ENCODE results near the gene PALLD.
"Not testable (repeated sequence)": the region's sequence is repeated elsewhere in the genome, so short reads cannot be mapped to it uniquely, and the experiment has no call there.

The PALLD gene

DNA sequence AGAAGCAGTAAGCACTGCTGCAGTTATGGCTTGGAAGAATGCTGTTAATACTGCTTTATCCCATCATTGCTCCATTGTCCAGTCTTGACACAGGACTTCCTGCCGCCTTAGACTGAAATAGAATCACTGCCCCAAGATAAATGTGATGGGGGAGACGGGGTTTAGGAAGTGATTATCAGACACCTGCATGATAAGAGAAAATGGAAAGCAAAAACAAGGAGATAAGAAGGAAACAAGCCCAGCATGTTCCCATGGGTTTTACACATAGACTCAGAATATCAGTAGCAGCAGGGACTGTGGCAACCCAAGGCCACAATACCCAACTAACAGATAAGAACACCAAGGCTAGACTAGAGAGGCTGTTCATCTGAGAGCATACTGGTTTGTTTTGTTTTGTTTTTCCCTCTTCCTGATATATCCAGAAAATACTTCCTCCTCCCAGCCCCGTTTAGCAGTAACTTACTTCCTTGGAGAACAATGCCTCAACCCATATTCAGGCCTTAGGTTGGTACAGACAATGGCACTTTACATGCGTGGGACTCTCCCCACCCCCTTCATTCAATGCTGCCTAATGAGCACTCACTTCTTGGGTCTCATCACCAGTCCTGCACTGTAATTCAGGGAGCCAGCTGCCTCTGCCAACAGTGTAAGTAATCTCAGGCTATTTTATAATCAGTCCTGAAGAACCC, 280.6 kb downstream of the PALLD start:
- DNase-seq = no peak

DNA sequence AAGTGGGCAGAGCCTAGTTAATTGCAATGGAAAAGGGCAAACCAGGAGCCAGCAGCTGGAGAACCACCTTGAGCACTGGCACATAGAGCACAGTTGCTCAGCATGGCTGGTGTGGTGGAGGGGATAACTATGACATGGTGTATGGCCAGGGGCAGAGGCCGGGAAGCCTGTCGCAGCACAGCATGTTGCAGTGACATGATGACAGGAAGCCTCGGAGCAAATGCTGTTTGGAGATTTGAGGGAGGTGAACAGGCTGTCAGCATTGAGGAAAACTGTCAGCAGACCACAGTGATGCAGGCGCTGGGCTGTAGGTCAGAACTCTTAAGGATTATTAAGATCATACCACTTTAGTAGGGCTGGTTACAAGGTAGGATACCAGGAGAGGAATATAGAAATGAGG, 284.5 kb downstream of the PALLD start:
- no peak for DNase-seq

DNA sequence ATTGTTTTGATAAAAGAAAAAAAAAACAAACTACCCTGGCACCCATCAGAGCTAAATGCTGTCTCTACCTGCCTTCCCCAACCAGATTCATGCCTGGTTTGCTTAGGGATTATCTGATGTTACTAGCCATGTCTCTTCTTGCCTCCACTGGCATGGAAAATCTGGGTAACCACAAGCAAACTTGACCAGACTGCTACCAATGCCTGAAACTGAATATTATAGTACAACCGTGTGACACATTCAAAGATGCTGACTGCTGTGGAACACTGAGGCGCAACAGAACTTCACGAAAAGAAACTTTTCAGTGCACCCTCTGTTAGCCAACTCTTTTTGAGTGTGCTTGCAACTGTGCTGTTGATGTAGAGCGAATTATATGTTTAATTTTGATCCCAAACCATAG, 285.1 kb downstream of the PALLD start:
- no peak for DNase-seq

DNA sequence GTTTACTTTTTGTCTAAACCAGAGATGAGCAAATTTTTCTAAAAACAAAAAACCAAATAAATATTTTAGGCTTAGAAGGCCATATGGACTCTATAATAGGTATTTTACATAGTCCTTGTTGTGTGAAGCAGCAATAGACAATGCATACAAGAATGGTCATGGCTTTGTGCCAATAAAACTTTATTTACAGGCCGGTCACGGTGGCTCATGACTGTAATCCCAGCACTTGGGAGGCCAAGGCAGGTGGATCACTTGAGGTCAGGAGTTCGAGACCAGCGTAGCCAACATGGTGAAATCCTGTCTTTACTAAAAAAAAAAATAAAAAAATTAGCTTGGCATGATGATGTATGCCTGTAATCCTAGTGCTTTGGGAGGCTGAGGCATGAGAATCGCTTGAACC, 285.6 kb downstream of the PALLD start:
- DNase-seq = no peak

DNA sequence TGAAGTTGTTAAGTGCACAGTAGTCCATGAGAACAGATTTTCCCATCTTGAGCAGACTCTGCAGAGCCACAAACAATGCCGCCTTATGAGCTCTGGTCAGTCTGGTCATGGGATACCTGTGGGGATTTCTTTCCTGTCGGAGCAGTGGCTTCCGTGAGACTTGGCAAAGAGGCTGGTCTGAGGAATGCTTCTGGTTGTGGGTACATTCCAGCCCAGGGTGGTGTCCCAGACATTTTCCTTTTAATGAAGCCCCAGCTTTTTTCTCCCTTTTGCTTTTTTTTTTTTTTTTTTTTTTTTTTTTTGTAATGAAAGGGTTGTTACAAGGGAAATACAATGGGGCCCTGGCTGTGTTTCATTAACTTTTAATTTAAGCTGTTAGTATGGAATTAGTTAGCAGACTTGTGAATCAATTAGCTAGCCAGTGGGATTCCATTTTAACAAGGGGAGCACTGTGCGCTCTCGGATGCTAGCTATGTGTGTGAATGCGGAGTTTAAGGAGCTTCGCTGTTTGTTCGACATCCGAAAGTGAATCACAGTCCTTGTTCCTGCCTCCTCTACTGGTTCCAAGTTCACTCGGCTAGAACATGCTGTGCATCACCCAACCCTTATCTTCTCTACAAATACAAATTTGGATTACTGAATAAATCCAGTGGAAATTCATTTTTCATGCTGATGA, 288.1 kb downstream of the PALLD start:
- no peak for DNase-seq

DNA sequence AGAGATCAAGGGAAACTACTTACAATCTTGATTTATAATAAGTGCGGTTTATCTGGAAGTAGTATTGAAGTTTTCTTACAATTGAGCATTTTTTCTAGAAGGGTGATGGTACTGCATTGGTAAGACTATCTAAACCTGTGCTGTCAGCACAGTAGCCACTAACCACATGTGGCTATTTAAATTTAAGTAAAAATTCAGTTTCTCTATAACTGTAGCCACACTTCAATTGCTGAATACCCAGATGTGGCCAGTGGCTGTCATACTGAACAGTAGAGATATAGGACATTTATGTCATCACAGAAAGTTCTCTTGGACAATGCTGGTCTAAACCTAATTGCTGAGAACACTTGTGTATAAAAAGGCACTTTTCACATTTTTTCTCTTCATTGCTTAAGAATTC, 290.5 kb downstream of the PALLD start:
- no peak for DNase-seq

DNA sequence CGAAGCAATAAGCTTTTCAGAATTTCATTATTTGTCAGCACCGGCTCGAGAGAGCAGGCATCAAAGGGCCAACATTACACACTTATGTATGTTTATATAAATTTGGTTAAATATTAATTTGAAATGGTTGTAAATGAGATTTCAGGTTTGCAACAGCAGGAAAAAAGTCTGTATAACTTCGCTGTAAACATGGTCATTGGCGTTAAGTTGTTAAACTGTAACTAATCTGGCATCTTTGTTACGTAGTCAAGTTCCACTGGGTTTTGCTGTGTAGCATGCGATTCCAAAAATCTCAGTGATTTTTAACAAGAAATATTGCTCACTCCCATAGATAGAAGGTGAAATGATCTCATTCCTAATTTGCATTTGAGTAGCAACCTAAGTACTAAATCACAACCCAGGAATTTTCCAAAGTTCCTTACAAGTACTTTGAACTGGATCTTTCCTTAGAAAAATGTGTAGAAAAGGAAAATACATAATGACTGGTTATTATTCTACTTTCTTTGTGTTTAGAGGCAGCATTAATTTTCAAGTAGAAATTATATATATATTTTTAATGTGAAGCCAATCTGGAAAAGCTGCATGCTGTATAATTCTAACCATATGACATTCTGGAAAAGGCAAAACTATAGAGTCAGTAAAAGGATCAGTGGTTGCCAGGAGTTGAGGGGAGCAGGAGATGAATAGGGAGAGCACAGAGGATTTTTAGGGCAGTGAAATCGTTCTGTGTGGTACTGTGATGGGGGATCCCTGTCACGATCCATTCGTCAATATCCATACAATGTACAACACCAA, 291.1 kb downstream of the PALLD start:
- DNase-seq = no peak

DNA sequence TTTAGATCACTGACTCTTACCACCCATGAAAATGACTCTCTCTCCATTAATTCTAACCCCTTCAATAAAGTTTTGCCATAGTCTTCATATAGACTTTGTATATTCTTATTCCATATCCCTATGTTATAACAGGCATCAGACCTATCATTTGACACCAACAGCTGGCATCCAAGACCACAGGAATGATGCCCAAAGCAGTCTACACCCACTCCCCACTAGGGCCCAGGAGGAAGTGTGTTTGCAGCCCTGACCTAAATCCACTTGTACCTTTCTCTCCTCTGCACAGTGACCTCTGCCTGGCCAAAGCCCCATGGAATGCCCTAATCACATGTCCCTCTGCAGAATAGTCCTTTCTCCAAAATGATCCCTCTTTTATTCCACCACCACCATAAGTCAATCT, 294.0 kb downstream of the PALLD start:
- DNase-seq = no peak

DNA sequence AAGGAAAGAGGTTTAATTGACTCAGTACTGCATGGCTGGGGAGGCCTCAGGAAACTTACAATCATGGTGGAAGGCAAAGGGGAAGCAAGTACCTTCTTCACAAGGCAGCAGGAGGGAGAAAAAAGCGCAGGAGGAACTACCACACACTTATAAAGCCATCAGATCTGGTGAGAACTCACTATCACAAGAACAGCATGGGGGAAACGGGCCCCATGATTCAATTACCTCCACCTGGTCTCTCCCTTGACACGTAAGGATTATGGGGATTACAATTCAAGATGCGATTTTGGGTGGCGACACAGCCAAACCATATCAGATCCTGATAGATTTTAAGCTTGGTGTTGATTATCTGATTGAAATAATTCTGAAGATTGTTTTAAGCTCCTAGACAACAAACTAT, 294.5 kb downstream of the PALLD start:
- DNase-seq = no peak

DNA sequence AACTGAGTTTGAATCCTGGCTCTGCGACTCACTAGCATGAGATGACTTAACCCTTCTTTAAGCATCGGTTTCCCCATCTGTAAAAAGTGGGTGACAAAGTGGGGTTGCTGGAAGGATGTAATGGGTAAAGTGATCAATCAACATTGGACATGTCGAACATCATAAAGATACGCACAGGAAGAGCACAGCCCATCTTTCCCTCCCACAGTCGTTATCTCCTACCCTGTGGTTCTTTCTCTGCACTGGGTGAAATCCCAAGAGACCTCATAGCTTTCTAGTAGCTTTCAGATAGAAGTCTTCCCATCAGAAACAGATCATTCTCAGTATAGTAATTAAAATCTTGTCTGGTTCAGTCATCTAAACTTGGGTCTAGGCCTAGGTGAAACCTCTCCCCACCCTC, 296.7 kb downstream of the PALLD start:
- DNase-seq = no peak

DNA sequence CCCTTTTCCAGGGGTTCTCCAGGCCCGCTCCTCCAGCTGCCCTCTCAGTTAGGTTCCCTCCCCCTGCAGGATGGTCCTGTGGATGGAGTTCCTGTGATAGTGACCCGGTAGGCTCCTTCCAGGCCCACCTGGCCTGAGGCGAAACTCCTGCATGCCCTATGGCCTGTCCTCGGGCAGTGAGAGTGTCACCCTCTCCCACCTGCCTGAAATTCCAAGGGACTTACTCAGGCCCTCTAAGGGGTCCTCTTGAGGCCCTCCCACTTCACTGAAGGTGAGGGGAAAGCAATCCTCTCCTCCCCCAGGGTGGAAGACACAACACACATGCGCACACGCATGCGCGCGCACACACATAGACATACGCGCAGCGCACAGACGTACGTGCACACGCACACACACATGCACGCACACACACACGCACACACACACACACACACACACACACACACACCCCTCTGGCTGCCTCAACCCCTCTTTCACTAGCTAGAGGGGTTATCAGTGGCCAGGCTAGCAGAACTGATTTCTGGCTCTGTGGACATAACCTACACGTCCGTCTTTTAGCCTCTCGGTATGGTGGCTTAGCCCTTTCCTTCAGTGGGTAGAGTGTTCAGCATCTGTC, 297.3 kb downstream of the PALLD start:
- no peak for DNase-seq

DNA sequence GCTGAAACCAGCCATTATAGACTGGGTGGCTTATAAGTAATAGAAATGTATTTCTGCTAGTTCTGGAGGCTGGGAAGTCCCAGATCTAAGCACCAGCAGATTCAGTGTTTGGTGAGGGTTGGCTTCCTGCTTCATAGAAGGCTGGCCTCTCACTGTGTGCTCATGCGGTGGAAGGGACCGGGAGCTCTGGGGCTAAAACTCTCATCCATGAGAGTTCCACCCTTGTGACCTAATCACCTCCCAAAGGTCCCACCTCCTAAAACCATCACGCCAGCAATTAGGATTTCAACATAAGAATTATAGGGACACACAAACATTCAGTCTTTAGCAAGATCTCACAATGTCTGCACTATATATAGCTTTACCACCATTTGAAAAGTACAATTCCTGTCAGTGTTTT, 298.0 kb downstream of the PALLD start:
- DNase-seq = no peak

DNA sequence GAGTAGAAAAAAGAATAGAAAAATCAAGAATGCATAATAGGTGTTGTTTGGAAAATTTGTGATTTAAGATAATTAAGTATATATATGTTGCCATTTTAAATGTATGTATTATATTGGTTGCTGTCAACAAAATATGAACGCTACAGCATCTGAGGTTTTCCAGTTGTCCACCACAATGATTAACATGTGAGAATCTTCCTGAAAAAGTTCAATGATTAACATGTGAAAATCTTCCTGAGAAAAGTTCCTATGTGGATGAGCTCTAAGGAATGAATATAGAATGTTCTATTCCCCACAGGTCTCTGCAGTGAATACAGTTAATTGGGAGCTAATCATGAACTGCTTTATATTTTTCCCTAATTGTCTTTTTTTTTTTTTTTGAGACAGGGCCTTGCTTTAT, 298.5 kb downstream of the PALLD start:
- DNase-seq = no peak

DNA sequence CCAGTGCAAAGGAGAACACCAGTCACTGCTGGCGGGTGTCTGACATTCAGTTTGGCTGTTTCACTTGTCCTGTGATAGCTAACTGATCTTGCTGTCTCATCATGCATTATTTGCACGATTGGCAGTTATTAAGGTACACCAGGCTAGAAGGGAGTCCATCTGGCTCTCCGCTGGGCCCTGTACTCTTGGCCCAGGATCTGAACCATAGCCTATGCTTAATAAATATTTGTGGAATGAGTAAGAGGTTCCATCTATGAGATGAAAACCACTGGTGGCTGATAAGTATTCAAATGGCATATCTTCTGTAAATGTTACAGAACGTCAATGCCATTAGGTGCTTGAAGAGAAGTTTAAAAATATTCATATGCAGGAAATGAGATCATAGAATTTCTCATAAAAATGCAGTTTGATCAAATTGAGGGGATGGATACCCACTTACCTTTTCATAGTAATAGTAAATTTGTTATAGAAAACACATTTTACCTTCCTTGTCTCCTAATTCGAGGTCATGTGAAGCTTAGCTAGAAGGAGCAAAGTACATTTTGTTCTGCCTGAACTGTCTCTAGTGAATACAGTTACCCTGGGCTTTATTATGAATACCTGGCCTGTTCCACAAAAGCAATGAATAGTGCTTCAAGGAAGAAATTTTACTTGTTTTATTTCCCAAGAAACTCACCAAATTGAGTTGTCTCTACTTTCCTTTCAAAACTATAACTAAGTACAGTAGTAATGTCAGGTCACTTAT, 299.7 kb downstream of the PALLD start:
- DNase-seq = no peak

DNA sequence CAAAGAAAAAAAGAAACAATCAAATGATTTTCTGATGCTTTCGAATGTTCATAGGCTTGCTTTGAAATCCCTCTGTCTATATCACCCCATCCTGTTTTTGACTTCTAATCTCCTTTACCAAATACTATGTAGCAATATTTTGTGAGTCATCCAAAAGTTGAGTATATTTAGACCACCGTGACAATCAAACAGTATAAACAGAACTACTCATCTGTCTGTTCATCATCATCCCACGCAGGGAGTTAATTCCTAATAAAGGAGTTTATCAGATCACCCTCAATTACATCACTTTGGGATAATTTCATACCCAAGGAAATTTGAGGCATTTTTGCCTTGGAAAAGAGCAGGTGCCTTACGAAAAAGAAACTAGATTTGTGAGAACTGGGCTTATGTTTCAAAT, 300.3 kb downstream of the PALLD start:
- no peak for DNase-seq

DNA sequence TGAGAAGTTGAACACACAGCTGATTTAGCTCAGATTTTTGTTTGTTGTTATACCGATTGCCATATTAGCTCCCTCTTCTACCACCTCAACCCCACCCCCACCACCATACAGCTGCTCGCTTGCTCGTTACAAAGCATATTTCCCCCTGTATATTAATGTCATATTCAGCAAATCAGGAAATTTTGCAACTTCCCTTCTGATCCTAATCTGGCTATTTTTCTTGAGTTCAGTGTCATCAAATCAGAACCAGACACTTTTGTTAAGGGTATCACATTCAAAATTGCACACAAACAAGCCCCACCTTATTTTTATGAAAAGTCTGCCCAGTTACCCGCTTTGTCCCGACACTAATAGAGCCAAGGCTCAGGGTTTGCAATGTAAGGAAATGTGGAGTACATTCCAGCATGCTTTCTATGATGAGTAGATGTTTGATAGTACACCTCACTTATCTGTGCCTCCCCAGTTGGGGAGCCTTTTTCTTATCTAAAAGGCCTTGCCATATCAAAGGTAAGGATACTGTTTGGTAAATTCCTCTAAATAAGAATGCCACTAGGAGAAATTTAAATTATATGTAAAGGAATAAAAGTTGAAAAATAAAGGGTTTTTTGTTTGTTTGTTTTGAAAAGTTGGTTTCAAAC, 301.0 kb downstream of the PALLD start:
- DNase-seq = no peak

DNA sequence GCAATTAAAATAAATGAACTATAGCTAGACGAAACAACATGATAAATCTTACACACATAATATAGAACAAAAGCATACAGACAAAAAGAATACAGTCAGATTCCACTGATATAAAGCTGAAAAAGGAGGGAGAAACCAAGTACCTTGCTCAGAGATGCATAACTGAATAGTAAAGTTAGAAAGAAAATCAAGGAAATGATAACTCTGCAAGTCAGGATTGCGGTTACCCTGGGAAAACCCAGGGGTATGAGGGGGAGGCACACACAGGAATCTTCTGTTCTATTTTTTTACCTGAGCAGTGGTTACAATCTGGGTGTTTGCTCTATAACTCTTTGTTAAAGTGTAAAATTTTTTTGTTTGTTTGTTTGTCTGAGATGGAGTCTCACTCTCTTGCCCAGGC, 304.1 kb downstream of the PALLD start:
- no peak for DNase-seq

DNA sequence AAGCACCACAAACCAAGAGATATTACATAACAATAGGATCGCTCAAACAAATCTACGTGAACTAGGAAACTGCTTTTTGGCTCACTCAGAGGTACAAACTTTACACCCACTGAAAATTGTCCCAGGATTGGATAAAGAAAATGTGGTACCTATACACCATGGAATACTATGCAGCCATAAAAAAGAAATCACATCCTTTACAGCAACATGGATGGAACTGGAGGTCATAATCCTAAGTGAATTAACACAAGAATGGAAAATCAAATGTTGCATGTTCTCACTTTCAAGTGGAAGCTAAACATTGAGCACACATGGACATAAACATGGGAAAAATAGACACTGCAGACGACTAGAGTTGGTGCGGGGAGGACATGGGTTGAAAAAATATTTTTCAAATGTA, 305.4 kb downstream of the PALLD start:
- no peak for DNase-seq

DNA sequence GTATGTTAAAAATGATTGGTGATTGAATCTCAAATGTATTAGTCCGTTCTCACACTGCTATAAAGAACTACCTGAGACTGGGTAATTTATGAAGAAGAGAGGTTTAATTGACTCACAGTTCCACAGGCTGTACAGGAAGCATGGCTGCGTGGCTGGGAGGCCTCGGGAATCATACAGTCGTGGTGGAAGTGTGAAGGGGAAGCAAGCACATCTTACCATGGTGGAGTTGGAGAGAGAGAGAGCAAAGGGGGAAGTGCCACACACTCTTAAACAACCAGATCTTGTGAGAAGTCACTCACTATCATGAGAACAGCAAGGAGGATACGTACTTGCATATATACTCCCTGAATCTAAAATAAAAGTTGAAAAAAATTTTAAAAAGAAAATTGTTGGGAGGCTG, 306.2 kb downstream of the PALLD start:
- DNase-seq = not testable (repeated sequence)

DNA sequence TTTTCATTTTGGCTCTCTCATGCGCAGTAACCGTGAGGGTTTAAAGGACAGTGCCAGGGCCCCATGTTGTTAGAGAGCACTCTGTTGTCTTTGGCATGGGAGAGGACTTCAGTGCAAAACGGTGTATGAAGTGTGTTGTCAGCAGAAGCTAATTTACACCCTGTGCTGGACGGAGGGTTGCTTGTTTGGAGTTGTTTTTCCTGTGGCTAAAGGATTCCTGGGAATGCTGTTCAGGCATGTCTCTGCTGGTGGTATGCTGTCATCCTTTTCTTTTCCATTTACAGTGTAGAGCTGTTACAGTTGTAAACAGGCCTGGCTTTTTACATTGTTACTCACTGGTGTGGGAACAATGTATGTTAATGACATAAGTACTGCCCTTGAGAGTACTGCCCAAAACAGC, 306.9 kb downstream of the PALLD start:
- no peak for DNase-seq

DNA sequence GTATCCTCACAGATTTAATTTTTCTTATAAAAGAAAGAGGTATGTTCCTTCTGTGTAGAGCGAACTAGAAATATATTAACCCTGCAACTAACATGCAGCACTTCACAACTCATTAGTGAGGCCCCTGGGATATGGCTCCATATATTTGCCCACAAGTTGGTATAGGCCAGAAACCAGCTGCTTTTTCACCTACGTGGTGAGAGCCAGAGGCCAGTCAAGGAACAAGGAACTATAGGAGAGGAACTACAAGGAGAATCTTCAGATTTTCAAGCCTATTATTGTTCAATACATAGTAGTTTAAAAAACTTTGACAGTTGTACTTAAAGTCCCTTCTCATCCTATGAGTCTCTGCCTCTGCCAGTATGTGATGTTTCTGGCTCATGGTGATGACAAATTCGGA, 307.3 kb downstream of the PALLD start:
- DNase-seq = no peak

DNA sequence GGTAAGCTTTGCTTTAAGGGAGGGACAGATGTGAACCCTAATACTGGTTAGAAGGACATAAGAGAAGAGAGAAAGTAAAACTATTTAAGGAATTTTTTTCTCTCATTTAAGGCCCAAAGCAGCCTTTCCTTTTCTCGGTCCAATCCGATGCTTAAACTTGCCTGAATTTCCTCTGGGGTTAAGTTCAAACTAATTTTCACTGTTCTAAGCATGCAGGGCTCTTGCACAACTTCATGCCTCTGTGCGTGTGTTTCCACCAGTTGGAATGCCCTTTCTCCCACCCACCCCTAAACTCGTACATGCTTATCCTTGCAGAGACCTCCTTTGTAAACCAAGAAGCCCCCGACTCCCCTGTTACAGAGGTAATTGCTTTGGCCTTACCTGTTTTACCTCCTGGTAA, 308.5 kb downstream of the PALLD start:
- DNase-seq = no peak

DNA sequence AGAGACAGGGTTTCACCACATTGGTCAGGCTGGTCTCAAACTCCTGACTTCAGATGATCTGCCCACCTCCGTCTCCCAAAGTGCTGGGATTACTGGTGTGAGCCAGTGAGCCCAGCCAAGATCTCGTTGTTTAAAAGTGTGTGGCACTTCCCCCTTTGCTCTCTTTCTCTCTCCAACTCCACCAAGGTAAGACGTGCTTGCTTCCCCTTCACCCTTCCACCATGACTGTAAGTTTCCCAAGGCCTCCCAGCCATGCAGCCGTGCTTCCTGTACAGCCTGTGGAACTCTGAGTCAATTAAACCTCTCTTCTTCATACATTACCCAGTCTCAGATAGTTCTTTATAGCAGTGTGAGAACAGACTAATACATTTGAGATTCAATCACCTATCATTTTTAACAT, 309.4 kb downstream of the PALLD start:
- not testable (repeated sequence) for DNase-seq
